ENCODE measurements around the gene IPO8.
"Not testable (repeated sequence)": the region's sequence is repeated elsewhere in the genome, so short reads cannot be mapped to it uniquely, and the experiment has no call there.

IPO8 gene

GRCh38 chr12:30617346-30618016 lies 78.2 kb downstream of the IPO8 start:
- TF ChIP-seq CTCF (conservative IDR thresholded peaks at IDR 0.05; ENCODE audit: low read depth) = no peak
- CTCF ChIA-PET = no interaction called here
- POLR2A ChIA-PET (ENCODE audit: low non-redundant PET) = no interaction called here
- H3K27ac ChIP-seq = no peak overlapping the region
- DNase-seq (ENCODE audit: low spot score) = no peak

GRCh38 chr12:30614031-30614430 lies 81.6 kb downstream of the IPO8 start:
- no peak for TF ChIP-seq CTCF (conservative IDR thresholded peaks at IDR 0.05; ENCODE audit: low read depth)
- H3K27ac ChIP-seq = no peak overlapping the region
- DNase-seq (ENCODE audit: low spot score) = no peak
- ChIA-PET CTCF (interaction anchor here (0.7 kb wide), 1 partner anchor 66 kb away, joined by 3 read pairs; no protein-coding TSS in a partner anchor), POLR2A (ENCODE audit: low non-redundant PET) (no interaction called here)

- DNase-seq (ENCODE audit: low spot score) = no peak
- ChIA-PET CTCF (interaction anchor here (0.6 kb wide), 1 partner anchor 12 kb away, joined by 3 read pairs; no protein-coding TSS in a partner anchor), POLR2A (ENCODE audit: low non-redundant PET) (no interaction called here)
- no peak for TF ChIP-seq CTCF (conservative IDR thresholded peaks at IDR 0.05; ENCODE audit: low read depth)
- no peak overlapping the region for H3K27ac ChIP-seq
Measured at GRCh38 chr12:30613119-30613830, 82.4 kb downstream of the IPO8 start.

- H3K27ac ChIP-seq = no peak overlapping the region
- DNase-seq (ENCODE audit: low spot score) = no peak
- ChIA-PET POLR2A (ENCODE audit: low non-redundant PET) (no interaction called here), CTCF (interaction anchor here (0.6 kb wide), 1 partner anchor 1419 kb away, joined by 3 read pairs; no protein-coding TSS in a partner anchor)
- no peak for TF ChIP-seq CTCF (conservative IDR thresholded peaks at IDR 0.05; ENCODE audit: low read depth)
Measured at GRCh38 chr12:30610718-30611117, 85.0 kb downstream of the IPO8 start.

- H3K27ac ChIP-seq; POLR2A ChIA-PET (ENCODE audit: low non-redundant PET); CTCF ChIA-PET; DNase-seq (ENCODE audit: low spot score): not testable (repeated sequence)
Measured at GRCh38 chr12:30609819-30610218, 85.8 kb downstream of the IPO8 start.

- DNase-seq (ENCODE audit: low spot score); H3K27ac ChIP-seq; POLR2A ChIA-PET (ENCODE audit: low non-redundant PET): not testable (repeated sequence)
- CTCF ChIA-PET = interaction anchor here (0.6 kb wide), 1 partner anchor 572 kb away, joined by 3 read pairs; no protein-coding TSS in a partner anchor
Measured at GRCh38 chr12:30604302-30604701, 91.4 kb downstream of the IPO8 start.

- DNase-seq (ENCODE audit: low spot score) = no peak
- ChIA-PET POLR2A (ENCODE audit: low non-redundant PET) (no interaction called here), CTCF (interaction anchor here (0.7 kb wide), 1 partner anchor 85 kb away, joined by 9 read pairs; no protein-coding TSS in a partner anchor)
- TF ChIP-seq CTCF (conservative IDR thresholded peaks at IDR 0.05; ENCODE audit: low read depth) = no peak
- no peak overlapping the region for H3K27ac ChIP-seq
Measured at GRCh38 chr12:30603129-30603528, 92.5 kb downstream of the IPO8 start.
